GM13976 (cell line): ENCODE measurements around the gene AHCYL1.

Source experiments
- DNase-seq: peaks from one replicate; pipeline ENCODE4 v3.0.0; 2012; ENCODE audit warnings: low spot score
- CTCF ChIP-seq: IDR thresholded peaks from 2 replicates; pipeline ENCODE4 v1.5.1; 2012; ENCODE audit warnings: borderline replicate concordance, mild to moderate bottlenecking; ENCODE audit not compliant: insufficient read depth; ENCODE audit errors: extremely low read depth, missing control alignments, control extremely low read depth
- in situ Hi-C: fragments of 300-500 bp; cut with MboI; formaldehyde crosslinking; loops from one replicate; pipeline ENCODE4 v1.12.0; 2022; ENCODE audit warnings: low sequenced_read_pairs, mixed read lengths, inconsistent platforms; ENCODE audit not compliant: unreplicated experiment

AHCYL1 gene

GRCh38 chr1:109984456-109985246 is at the start of gene AHCYL1:
Gene AHCYL1, plus strand, starts transcription at chr1:109984765. Its CDS starts 288 bp downstream, at chr1:109985053.
- peak; percentile 96 for TF ChIP-seq CTCF
- in situ Hi-C loops, result loop anchor here (5.0 to 10.0 kb wide), 3 partner anchors 207 to 440 kb away; partner anchors contain the start of gene GNAI3
- peak; percentile 100 for DNase-seq

GRCh38 chr1:109935451-109935900 is 49.1 kb upstream of the AHCYL1 start:
- in situ Hi-C loops, result no loop called here
- no peak for DNase-seq
- TF ChIP-seq CTCF, result no peak

- in situ Hi-C loops, result no loop called here
- no peak for DNase-seq
- no peak for TF ChIP-seq CTCF
These were observed 46.8 kb upstream of the AHCYL1 start for GRCh38 chr1:109937738-109938137.

GRCh38 chr1:109938556-109938955 is 46.0 kb upstream of the AHCYL1 start:
- TF ChIP-seq CTCF, result no peak
- no peak for DNase-seq
- in situ Hi-C loops, result no loop called here

- DNase-seq, result no peak
- in situ Hi-C loops, result no loop called here
- TF ChIP-seq CTCF, result no peak
These were observed 42.1 kb upstream of the AHCYL1 start for GRCh38 chr1:109942434-109942833.

GRCh38 chr1:109944541-109944940 is 40.0 kb upstream of the AHCYL1 start:
- TF ChIP-seq CTCF, result no peak
- DNase-seq, result no peak
- in situ Hi-C loops, result no loop called here
